Keratinocyte (primary cell): ENCODE measurements around the gene WNT6. TPM values are rescaled to one million over a fixed set of nuclear protein-coding genes. Genes with fewer than 3 reads are reported as not detected.

Experiments
- DNase-seq: peaks from one replicate; pipeline ENCODE4 v3.0.0-alpha.2; 2011; ENCODE audit warnings: low read depth, missing footprints, low spot score
- FAIRE-seq: peaks from 2 replicates; lab custom pipeline; 2011; peaks lifted over from hg19 to GRCh38; lab: Jason Lieb, UNC
- H2AFZ ChIP-seq: 2 replicates; pipeline ENCODE4 v1.6.0; 2012; ENCODE audit warnings: low read length, control low read depth, inconsistent platforms; ENCODE audit not compliant: control insufficient read depth
- H3K27ac ChIP-seq: 2 replicates; pipeline ENCODE4 v1.5.1; 2011; ENCODE audit warnings: low read length; ENCODE audit not compliant: control insufficient read depth, insufficient read depth
- H3K27me3 ChIP-seq: 3 replicates; pipeline ENCODE4 v1.6.0; 2011; ENCODE audit warnings: low read length; ENCODE audit not compliant: control insufficient read depth, insufficient read depth; ENCODE audit errors: extremely low read depth
- H3K36me3 ChIP-seq, 2 experiments: 2 replicates in 1 of 2; 3 replicates in 1 of 2; pipeline ENCODE4 v1.5.1; 2011; ENCODE audit warnings: low read length in 2 of 2, mild to moderate bottlenecking in 1 of 2; ENCODE audit not compliant: control insufficient read depth in 2 of 2, insufficient read depth in 2 of 2; ENCODE audit errors: extremely low read depth in 1 of 2
- H3K4me1 ChIP-seq: 3 replicates; pipeline ENCODE4 v1.5.1; 2011; ENCODE audit warnings: low read length; ENCODE audit not compliant: control insufficient read depth, insufficient read depth; ENCODE audit errors: extremely low read depth
- H3K4me2 ChIP-seq: 3 replicates; pipeline ENCODE4 v1.6.0; 2011; ENCODE audit warnings: low read depth, low read length; ENCODE audit not compliant: control insufficient read depth, insufficient read depth; ENCODE audit errors: extremely low read depth
- H3K4me3 ChIP-seq, 3 experiments: fragments of 200-600 bp in 1 of 3; sonication (generic) in 1 of 3; 2 replicates in 2 of 3; 3 replicates in 1 of 3; pipeline ENCODE4 v1.5.1; 2011 to 2016; ENCODE audit warnings: low read length in 3 of 3, mild to moderate bottlenecking in 3 of 3, control low read depth in 2 of 3, inconsistent platforms in 1 of 3, low read depth in 1 of 3, mixed read lengths in 1 of 3, mixed run types in 1 of 3, moderate library complexity in 1 of 3; ENCODE audit not compliant: control insufficient read depth in 2 of 3, insufficient read depth in 2 of 3; ENCODE audit errors: extremely low read depth in 1 of 3
- H3K79me2 ChIP-seq: 2 replicates; pipeline ENCODE4 v1.6.0; 2012; ENCODE audit warnings: low read length; ENCODE audit not compliant: control insufficient read depth, insufficient read depth
- H3K9ac ChIP-seq: 3 replicates; pipeline ENCODE4 v1.6.0; 2011; ENCODE audit warnings: low read length; ENCODE audit not compliant: control insufficient read depth, insufficient read depth; ENCODE audit errors: extremely low read depth
- H3K9me1 ChIP-seq: 3 replicates; pipeline ENCODE4 v1.6.0; 2011; ENCODE audit warnings: low read length; ENCODE audit not compliant: control insufficient read depth, insufficient read depth; ENCODE audit errors: extremely low read depth
- H3K9me3 ChIP-seq: 2 replicates; pipeline ENCODE4 v1.5.1; 2012; ENCODE audit warnings: low read depth, low read length; ENCODE audit not compliant: control insufficient read depth
- H4K20me1 ChIP-seq: 3 replicates; pipeline ENCODE4 v1.6.0; 2011; ENCODE audit warnings: low read length; ENCODE audit not compliant: control insufficient read depth, insufficient read depth; ENCODE audit errors: extremely low read depth
- EZH2 ChIP-seq: IDR thresholded peaks from one replicate; pipeline ENCODE4 v1.6.1; 2012; ENCODE audit warnings: inconsistent platforms, mild to moderate bottlenecking, low read length, moderate library complexity
- dilution Hi-C: fragments of 300-500 bp; cut with MboI; formaldehyde crosslinking; loops from one replicate; pipeline ENCODE4 v1.7.0; 2020; ENCODE audit warnings: low sequenced_read_pairs; ENCODE audit not compliant: extremely low pct_ligation_motif_present
- polyA plus RNA-seq, 5 experiments: library from polyadenylated mRNA; depleted of rRNA in 3 of 5; stranded (reverse) in 3 of 5; stranded (forward) in 1 of 5; unstranded in 1 of 5; fragments of >200 nt; gene quantifications; 1 replicate in 1 of 5; 2 replicates in 3 of 5; 3 replicates in 1 of 5; pipeline versions ENCODE4 v1.2.1 to v1.2.3, GENCODE V29; 2011 to 2012; ENCODE audit warnings: missing spikeins in 2 of 5, low read depth in 1 of 5, low replicate concordance in 1 of 5
- TF ChIP-seq, protein P1 (sequence below), 3 experiments: IDR thresholded peaks in 1 of 3; conservative IDR thresholded peaks in 1 of 3; optimal IDR thresholded peaks in 1 of 3; 2 replicates in 2 of 3; 3 replicates in 1 of 3; pipeline versions ENCODE3 to v1.5.1; 2011; ENCODE audit warnings: low read length in 3 of 3, mild to moderate bottlenecking in 3 of 3, moderate library complexity in 2 of 3, control low read depth in 1 of 3, inconsistent platforms in 1 of 3; ENCODE audit not compliant: insufficient read depth in 2 of 3; ENCODE audit errors: extremely low read depth in 1 of 3

The WNT6 gene
- polyA plus RNA-seq, 1 donor (not counting 4 experiments of a cell fraction or from before 2014, with no cell fraction given) = not detected

DNA sequence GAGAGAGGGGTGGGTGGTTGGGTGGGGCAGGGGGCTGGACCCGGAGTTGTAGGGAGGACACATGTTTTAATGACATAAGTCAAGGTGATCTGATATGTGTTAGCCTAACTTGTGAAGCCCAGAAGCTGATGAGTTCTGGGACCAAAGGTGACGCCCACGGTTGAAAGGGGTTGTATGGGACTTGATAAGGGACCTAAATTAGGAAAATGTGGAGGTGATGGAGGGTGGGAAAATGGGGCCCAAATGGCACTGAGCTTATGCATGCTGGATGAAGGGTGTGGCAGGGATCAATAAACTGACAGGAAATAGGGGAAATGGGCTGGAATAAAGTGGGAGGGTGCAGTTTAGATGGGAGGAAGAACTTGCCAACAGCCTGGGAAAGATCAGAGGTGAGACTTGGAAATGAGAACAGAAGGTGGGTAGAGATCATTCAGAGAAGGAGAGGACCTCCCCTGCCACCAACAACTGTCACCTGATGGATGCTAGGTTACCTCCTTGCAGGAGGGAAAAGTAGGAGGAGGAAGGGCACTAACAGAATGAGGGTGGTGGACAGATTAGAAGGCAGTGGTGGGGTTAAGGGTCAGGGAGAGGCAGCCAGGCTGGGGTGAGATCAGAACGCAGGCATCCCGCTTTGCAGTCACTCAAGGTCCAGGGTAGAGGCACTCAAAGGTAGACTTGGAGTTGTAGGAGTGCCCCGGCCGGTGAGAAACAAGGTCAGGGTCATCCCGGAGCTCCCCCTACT, 36.3 kb downstream of the WNT6 start:
- Histone ChIP-seq H3K27ac (peak overlapping the region; percentile 82), H3K9me3 (no peaks in the 10 kb centered on the region), H3K4me3 (no peak overlapping the region), H4K20me1 (no peaks in the 10 kb centered on the region), H3K79me2 (no peaks in the 10 kb centered on the region), H3K27me3 (no peaks in the 10 kb centered on the region), H3K9ac (peak overlapping the region; percentile 78), H3K4me1 (peaks cover 56% of the 10 kb centered on the region), H3K4me2 (peak overlapping the region; percentile 87), H3K9me1 (no peaks in the 10 kb centered on the region), H3K36me3 (no peaks in the 10 kb centered on the region), H2AFZ (no peak overlapping the region)
- FAIRE-seq (peak; percentile 79), DNase-seq (no peak)
- TF ChIP-seq, protein P1, sequence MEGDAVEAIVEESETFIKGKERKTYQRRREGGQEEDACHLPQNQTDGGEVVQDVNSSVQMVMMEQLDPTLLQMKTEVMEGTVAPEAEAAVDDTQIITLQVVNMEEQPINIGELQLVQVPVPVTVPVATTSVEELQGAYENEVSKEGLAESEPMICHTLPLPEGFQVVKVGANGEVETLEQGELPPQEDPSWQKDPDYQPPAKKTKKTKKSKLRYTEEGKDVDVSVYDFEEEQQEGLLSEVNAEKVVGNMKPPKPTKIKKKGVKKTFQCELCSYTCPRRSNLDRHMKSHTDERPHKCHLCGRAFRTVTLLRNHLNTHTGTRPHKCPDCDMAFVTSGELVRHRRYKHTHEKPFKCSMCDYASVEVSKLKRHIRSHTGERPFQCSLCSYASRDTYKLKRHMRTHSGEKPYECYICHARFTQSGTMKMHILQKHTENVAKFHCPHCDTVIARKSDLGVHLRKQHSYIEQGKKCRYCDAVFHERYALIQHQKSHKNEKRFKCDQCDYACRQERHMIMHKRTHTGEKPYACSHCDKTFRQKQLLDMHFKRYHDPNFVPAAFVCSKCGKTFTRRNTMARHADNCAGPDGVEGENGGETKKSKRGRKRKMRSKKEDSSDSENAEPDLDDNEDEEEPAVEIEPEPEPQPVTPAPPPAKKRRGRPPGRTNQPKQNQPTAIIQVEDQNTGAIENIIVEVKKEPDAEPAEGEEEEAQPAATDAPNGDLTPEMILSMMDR (optimal IDR thresholded peaks at IDR 0.05 in 1 of 3, IDR thresholded peaks at IDR 0.05 in 1 of 3, conservative IDR thresholded peaks at IDR 0.05 in 1 of 3; ENCODE audit: extremely low read depth in 1 of 3, insufficient read depth in 2 of 3, low read length in 3 of 3) = no peak
- TF ChIP-seq EZH2 = no peak
- dilution Hi-C loops = no loop called here

DNA sequence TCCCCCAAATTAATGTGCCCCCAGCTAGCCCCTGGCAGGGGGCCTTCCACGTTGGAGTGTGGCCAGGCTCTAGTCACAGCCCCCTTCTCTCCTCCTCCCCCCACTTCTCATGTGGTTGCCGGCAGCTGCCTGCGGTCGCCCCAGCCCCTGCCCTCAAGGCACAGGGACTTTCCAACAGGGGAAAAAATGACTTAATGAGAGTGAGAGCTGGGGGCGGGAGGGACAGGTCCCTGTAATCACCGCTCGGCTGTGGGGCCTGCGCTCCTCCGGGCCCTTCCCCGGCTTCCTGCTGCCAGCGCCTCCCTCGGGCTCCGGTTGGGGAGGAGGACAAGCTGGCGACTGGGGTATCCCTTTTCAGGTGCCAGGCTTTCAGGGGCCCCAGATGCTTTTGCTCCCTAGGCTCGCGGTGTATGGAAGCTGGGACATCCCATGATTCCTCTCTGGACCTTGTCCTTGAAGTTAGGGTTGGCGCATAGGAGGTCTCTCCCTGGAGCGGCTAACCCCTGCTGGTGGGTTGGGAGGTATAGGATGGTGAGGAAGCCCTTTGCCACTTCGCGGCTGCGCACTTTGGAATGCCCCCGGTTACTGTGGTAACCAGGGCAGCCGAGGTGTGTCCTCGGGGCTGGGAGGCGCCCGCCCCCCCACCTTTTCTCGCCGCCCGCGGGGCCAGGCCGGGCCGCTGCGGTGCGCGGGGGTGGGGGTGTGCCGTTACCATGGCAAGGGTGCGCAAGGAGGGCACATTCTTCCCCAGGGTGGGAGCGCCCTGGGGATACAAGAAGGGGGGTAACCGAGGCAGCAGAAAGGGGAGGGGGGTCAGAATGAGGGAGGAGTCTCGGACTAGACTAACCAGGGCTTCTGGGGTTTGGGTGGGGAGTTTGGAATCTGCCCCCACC, 37.1 kb downstream of the WNT6 start:
- H3K9me1 ChIP-seq = no peaks in the 10 kb centered on the region
- FAIRE-seq = peak; percentile 32

More for the DNA sequence above, 37.1 kb downstream of the WNT6 start:
- H3K4me1 ChIP-seq = peaks cover 56% of the 10 kb centered on the region
- TF ChIP-seq, protein P1 (optimal IDR thresholded peaks at IDR 0.05 in 1 of 3, IDR thresholded peaks at IDR 0.05 in 1 of 3, conservative IDR thresholded peaks at IDR 0.05 in 1 of 3; ENCODE audit: extremely low read depth in 1 of 3, insufficient read depth in 2 of 3, low read length in 3 of 3) = peak in 1 of 3 experiments; percentile 23
- TF ChIP-seq EZH2 = no peak
- H3K9me3 ChIP-seq = no peaks in the 10 kb centered on the region
- H3K4me3 ChIP-seq = peak overlapping the region in 2 of 3 experiments; percentile 17 to 47
- dilution Hi-C loops = no loop called here
- H3K36me3 ChIP-seq = no peaks in the 10 kb centered on the region
- H3K27me3 ChIP-seq = no peaks in the 10 kb centered on the region
- peak overlapping the region; percentile 82 for H3K27ac ChIP-seq
- H3K79me2 ChIP-seq = no peaks in the 10 kb centered on the region
- peak; percentile 81 for DNase-seq
- H4K20me1 ChIP-seq = no peaks in the 10 kb centered on the region
- peak overlapping the region; percentile 87 for H3K4me2 ChIP-seq
- H2AFZ ChIP-seq = peak overlapping the region; percentile 68
- H3K9ac ChIP-seq = peak overlapping the region; percentile 78
